Measurements from ENCODE around the gene TSHZ3.

TSHZ3 gene

DNA sequence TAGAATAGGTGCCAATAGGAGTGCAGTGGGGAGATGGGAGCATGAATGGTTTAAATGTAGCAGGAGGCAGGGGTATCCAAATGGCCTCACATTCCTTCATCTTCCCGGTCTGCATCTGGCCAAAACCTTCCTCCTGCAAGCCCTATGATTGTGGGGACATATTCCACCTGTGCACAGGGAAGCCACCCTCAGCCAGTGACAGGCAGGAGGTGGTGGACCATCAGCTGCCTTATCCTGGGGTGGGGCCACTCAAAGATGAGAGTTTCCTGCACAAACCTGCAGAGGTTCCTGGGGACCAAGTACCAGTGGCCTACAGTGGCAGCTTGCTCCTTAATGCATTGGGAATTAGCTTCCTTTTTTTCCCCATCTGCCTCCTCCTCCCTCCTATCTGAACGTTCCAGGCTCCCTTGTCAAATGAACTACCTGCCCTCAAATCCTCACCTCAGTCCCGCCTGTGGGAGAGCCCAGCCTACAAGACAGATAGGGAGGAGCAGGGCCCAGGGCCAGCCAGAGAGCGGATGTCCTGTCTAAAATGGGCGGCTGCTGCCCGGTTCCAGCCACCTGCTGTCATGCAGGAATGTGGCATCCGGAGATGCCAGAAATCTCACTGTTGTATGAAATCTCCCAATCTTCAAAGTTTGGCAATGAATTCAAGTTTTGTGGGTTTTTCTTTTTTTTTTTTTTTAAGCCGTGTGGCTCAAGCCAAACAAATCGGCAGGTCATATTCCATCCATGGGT, 85.0 kb downstream of the TSHZ3 start:
- no peaks in the 10 kb centered on the region for H4K20me1 ChIP-seq (ENCODE audit: insufficient read depth, low read length)

DNA sequence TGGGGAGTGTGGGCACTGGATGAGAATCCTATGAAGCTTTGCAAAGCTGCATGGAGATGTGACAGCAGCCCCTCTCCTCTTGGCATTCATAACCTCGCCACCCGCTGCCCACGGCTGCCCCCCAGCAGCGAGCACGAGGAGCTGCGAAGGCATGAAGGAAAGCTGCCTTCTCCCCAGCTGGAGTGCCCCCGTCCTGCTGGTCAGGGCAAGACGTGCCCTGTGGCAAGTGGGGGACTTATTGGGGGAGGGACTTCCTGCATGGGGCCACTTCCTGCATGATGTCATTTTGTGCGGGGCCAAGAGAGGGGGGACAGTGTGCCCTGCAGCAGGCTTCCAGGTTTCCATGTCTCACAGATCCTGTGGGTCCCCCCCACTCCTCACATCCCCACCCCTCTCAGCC, 85.9 kb downstream of the TSHZ3 start:
- Histone ChIP-seq H4K20me1 (ENCODE audit: insufficient read depth, low read length) (no peaks in the 10 kb centered on the region), H3K9ac (ENCODE audit: low read length) (no peak overlapping the region), H3K36me3 (replicated peaks; ENCODE audit: low read depth, low read length) (no peaks in the 10 kb centered on the region), H3K4me1 (ENCODE audit: low read length) (no peaks in the 10 kb centered on the region), H3K27me3 (ENCODE audit: low read depth, low read length) (no peaks in the 10 kb centered on the region), H3K4me2 (ENCODE audit: low read length) (no peak overlapping the region), H3K9me3 (ENCODE audit: insufficient read depth, low read length) (no peaks in the 10 kb centered on the region), H2AFZ (ENCODE audit: low read depth, low read length) (no peak overlapping the region), H3K4me3 (ENCODE audit: low read length) (no peak overlapping the region), H3K27ac (ENCODE audit: low read length) (no peak overlapping the region), H3K79me2 (ENCODE audit: low read length) (no peaks in the 10 kb centered on the region)
- TF ChIP-seq, protein P1, sequence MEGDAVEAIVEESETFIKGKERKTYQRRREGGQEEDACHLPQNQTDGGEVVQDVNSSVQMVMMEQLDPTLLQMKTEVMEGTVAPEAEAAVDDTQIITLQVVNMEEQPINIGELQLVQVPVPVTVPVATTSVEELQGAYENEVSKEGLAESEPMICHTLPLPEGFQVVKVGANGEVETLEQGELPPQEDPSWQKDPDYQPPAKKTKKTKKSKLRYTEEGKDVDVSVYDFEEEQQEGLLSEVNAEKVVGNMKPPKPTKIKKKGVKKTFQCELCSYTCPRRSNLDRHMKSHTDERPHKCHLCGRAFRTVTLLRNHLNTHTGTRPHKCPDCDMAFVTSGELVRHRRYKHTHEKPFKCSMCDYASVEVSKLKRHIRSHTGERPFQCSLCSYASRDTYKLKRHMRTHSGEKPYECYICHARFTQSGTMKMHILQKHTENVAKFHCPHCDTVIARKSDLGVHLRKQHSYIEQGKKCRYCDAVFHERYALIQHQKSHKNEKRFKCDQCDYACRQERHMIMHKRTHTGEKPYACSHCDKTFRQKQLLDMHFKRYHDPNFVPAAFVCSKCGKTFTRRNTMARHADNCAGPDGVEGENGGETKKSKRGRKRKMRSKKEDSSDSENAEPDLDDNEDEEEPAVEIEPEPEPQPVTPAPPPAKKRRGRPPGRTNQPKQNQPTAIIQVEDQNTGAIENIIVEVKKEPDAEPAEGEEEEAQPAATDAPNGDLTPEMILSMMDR (IDR thresholded peaks at IDR 0.05; ENCODE audit: low read depth, low read length): no peak
- no peak for TF ChIP-seq EZH2phosphoT487 (IDR thresholded peaks at IDR 0.05; ENCODE audit: low read depth)

More for the DNA sequence above, 85.0 kb downstream of the TSHZ3 start:
- Histone ChIP-seq H3K4me3 (ENCODE audit: low read length) (no peak overlapping the region), H3K4me1 (ENCODE audit: low read length) (no peaks in the 10 kb centered on the region), H3K79me2 (ENCODE audit: low read length) (no peaks in the 10 kb centered on the region), H3K27ac (ENCODE audit: low read length) (no peak overlapping the region), H2AFZ (ENCODE audit: low read depth, low read length) (no peak overlapping the region), H3K36me3 (replicated peaks; ENCODE audit: low read depth, low read length) (no peaks in the 10 kb centered on the region), H3K9ac (ENCODE audit: low read length) (no peak overlapping the region), H3K9me3 (ENCODE audit: insufficient read depth, low read length) (no peaks in the 10 kb centered on the region), H3K27me3 (ENCODE audit: low read depth, low read length) (no peaks in the 10 kb centered on the region), H3K4me2 (ENCODE audit: low read length) (no peak overlapping the region)
- TF ChIP-seq EZH2phosphoT487 (IDR thresholded peaks at IDR 0.05; ENCODE audit: low read depth): no peak
- TF ChIP-seq, protein P1 (IDR thresholded peaks at IDR 0.05; ENCODE audit: low read depth, low read length): no peak

DNA sequence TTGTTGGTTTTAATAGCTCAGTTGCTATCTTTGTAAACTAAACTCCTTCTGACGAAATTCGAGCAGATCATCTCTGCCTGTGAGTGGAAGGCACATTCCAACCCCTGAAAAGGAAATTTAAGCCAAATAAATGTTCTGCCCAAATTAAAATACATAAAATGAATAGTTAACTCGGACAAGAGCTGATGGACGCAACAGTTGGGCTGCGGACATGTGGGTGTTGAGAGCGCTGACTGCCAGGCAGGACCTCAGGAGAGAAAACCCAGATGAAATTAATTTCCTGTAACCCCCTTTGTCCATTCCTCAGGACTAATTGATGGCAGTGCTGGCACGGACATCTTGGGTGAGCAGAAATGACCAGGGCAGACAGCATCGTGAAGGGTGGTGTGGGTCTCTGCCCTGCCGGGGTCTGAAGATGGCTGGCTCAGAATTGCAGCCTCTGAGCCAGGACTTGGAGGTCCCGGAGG, 86.5 kb downstream of the TSHZ3 start:
- no peaks in the 10 kb centered on the region for H3K79me2 ChIP-seq (ENCODE audit: low read length)
- H3K27ac ChIP-seq (ENCODE audit: low read length): no peak overlapping the region
- no peaks in the 10 kb centered on the region for H3K9me3 ChIP-seq (ENCODE audit: insufficient read depth, low read length)
- no peak overlapping the region for H2AFZ ChIP-seq (ENCODE audit: low read depth, low read length)
- H3K9ac ChIP-seq (ENCODE audit: low read length): no peak overlapping the region
- no peaks in the 10 kb centered on the region for H3K27me3 ChIP-seq (ENCODE audit: low read depth, low read length)
- H3K4me1 ChIP-seq (ENCODE audit: low read length): no peaks in the 10 kb centered on the region
- H3K36me3 ChIP-seq (replicated peaks; ENCODE audit: low read depth, low read length): no peaks in the 10 kb centered on the region
- H3K4me2 ChIP-seq (ENCODE audit: low read length): no peak overlapping the region
- no peaks in the 10 kb centered on the region for H4K20me1 ChIP-seq (ENCODE audit: insufficient read depth, low read length)
- no peak overlapping the region for H3K4me3 ChIP-seq (ENCODE audit: low read length)
- TF ChIP-seq, protein P1 (IDR thresholded peaks at IDR 0.05; ENCODE audit: low read depth, low read length): no peak
- TF ChIP-seq EZH2phosphoT487 (IDR thresholded peaks at IDR 0.05; ENCODE audit: low read depth): no peak

DNA sequence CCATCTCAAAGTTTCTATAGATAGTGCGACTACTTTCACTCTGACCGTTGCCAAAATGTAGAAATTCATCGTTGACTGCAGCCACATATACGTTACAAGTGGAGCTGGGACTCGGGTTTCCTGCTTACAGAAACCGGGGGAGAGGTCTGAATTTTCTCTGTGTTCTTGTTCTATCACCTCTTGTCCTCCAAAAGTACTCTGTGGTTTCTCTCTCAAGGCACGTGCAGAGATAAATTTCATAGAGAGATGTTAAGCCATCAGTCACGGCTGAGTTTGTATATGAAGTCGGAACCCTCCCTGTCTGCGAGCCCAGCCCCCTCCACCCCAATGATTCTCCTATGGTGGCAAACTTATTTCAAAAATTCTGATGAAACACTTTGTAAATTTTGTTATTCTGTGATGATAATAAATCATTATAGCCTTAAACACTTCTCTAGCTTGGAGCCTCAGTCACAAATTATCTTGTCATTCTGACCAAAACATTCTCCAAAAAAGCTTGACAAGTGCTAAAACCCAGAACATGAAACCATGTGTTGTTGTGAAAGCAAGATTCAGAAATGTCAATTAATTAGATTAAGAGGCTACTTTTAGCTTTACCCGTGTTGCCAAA, 87.5 kb downstream of the TSHZ3 start:
- Histone ChIP-seq H3K4me1 (ENCODE audit: low read length) (no peaks in the 10 kb centered on the region), H3K27me3 (ENCODE audit: low read depth, low read length) (no peaks in the 10 kb centered on the region), H3K4me3 (ENCODE audit: low read length) (no peak overlapping the region), H3K4me2 (ENCODE audit: low read length) (no peak overlapping the region), H2AFZ (ENCODE audit: low read depth, low read length) (no peak overlapping the region), H3K36me3 (replicated peaks; ENCODE audit: low read depth, low read length) (no peaks in the 10 kb centered on the region), H3K27ac (ENCODE audit: low read length) (no peak overlapping the region), H4K20me1 (ENCODE audit: insufficient read depth, low read length) (no peaks in the 10 kb centered on the region), H3K9ac (ENCODE audit: low read length) (no peak overlapping the region), H3K79me2 (ENCODE audit: low read length) (no peaks in the 10 kb centered on the region), H3K9me3 (ENCODE audit: insufficient read depth, low read length) (no peaks in the 10 kb centered on the region)
- TF ChIP-seq EZH2phosphoT487 (IDR thresholded peaks at IDR 0.05; ENCODE audit: low read depth): no peak
- TF ChIP-seq, protein P1 (IDR thresholded peaks at IDR 0.05; ENCODE audit: low read depth, low read length): no peak

Measured in OCI-LY3 (cell line).